ENCODE data around the gene ADGRG7.

DNA sequence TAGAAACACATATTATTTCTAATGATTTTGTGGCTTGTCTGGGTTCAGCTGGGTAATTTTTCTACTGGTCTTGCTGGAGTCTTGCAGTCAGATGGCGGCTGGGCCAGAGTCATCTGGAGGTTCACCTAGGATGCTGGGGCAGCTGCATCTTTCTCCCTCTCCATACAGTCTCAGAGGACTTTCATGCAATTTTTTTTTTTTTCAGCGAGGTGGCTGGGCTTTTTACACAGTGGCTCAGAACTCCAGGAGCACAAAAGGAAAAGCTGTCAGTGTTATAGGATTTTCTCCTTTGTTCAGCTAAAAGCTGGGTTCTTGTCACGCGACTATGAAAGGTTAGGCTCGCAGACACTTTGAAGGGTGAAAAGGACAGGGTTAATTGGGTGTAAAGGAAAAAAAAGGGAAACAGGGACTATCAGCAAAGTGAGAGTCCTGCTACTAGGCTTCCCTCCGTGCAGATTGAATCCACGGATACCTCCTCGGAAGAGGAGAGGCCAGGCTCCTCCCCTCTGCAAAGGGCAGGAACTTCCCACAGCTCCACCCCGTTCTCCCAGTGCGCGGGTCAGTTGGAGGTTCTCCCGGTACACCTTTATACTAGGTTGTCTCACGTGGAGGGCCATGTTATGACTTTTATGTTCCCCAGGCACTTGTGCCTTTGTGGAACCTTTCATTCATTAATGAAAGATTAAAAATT, 44.3 kb downstream of the ADGRG7 start:
- no peak for TF ChIP-seq POLR2A (IDR thresholded peaks at IDR 0.05)
- TF ChIP-seq, protein P1, sequence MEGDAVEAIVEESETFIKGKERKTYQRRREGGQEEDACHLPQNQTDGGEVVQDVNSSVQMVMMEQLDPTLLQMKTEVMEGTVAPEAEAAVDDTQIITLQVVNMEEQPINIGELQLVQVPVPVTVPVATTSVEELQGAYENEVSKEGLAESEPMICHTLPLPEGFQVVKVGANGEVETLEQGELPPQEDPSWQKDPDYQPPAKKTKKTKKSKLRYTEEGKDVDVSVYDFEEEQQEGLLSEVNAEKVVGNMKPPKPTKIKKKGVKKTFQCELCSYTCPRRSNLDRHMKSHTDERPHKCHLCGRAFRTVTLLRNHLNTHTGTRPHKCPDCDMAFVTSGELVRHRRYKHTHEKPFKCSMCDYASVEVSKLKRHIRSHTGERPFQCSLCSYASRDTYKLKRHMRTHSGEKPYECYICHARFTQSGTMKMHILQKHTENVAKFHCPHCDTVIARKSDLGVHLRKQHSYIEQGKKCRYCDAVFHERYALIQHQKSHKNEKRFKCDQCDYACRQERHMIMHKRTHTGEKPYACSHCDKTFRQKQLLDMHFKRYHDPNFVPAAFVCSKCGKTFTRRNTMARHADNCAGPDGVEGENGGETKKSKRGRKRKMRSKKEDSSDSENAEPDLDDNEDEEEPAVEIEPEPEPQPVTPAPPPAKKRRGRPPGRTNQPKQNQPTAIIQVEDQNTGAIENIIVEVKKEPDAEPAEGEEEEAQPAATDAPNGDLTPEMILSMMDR (IDR thresholded peaks at IDR 0.05), result no peak
- no peak for TF ChIP-seq EP300 (IDR thresholded peaks at IDR 0.05)
